AG04450 (cell line): ENCODE results near the gene DHH. TPM values are rescaled to one million over a fixed set of nuclear protein-coding genes. Genes with fewer than 3 reads are reported as not detected.

Experiments
- CTCF ChIA-PET: fragments of 300-600, 350-600 bp; formaldehyde crosslinking; extraction: SDS; loops from one replicate; lab custom pipeline; 2022; ENCODE audit warnings: antibody characterized with exemption, inconsistent platforms; lab: Charles Lee
- POLR2A ChIA-PET: fragments of 350-600 bp; formaldehyde crosslinking; extraction: SDS; loops from one replicate; lab custom pipeline; 2021; ENCODE audit warnings: antibody characterized with exemption, inconsistent platforms; lab: Yijun Ruan, JAX
- DNase-seq: peaks from one replicate; pipeline ENCODE4 v3.0.0-alpha.2; 2011; ENCODE audit warnings: low read depth, low spot score
- H3K27ac ChIP-seq: one replicate; pipeline ENCODE4 v1.5.1; 2012; ENCODE audit warnings: low read depth, low read length, control low read depth
- H3K27me3 ChIP-seq: one replicate; pipeline ENCODE4 v1.6.0; 2012; ENCODE audit warnings: low read length; ENCODE audit not compliant: control insufficient read depth, insufficient read depth
- H3K4me3 ChIP-seq: 2 replicates; pipeline ENCODE4 v1.5.1; 2011; ENCODE audit warnings: mild to moderate bottlenecking, low read depth, low read length, control low read depth
- H3K9me3 ChIP-seq: 2 replicates; pipeline ENCODE4 v1.5.1; 2012; ENCODE audit warnings: low read length; ENCODE audit not compliant: control insufficient read depth, insufficient read depth
- polyA plus RNA-seq: library from polyadenylated mRNA; depleted of rRNA; stranded (reverse); fragments of >200 nt; gene quantifications from 2 replicates; pipeline ENCODE4 v1.2.3, GENCODE V29; 2011
- TF ChIP-seq, protein P1 (sequence below): IDR thresholded peaks from 2 replicates; pipeline ENCODE4 v1.5.1; 2011; ENCODE audit warnings: low read depth, low read length, control low read depth, inconsistent platforms

DHH gene
- polyA plus RNA-seq, 1 experiment, result not detected

DNA sequence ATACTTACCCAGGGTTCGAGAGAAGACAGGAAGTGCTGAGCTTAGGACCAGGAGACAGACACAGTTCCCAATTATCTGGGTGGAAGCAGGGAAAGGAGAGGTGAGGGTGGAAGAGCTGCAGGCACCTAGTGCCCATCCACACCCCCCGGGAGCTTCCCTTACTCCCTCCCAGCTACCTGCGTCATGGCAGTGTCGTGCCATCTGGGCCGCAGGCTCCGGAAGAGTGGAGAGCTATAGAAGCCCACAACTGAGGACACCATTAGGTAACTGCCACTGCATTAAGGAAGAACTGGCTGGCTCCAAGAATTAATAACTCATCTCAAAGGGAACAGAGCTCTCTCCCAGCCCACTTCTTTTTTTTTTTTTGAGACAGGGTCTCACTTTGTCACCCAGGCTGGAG is 5.8 kb upstream of the DHH start:
- Histone ChIP-seq H3K27me3 (no peaks in the 10 kb centered on the region), H3K4me3 (no peak overlapping the region), H3K9me3 (no peaks in the 10 kb centered on the region), H3K27ac (no peak overlapping the region)
- POLR2A ChIA-PET, result no interaction called here
- TF ChIP-seq, protein P1, sequence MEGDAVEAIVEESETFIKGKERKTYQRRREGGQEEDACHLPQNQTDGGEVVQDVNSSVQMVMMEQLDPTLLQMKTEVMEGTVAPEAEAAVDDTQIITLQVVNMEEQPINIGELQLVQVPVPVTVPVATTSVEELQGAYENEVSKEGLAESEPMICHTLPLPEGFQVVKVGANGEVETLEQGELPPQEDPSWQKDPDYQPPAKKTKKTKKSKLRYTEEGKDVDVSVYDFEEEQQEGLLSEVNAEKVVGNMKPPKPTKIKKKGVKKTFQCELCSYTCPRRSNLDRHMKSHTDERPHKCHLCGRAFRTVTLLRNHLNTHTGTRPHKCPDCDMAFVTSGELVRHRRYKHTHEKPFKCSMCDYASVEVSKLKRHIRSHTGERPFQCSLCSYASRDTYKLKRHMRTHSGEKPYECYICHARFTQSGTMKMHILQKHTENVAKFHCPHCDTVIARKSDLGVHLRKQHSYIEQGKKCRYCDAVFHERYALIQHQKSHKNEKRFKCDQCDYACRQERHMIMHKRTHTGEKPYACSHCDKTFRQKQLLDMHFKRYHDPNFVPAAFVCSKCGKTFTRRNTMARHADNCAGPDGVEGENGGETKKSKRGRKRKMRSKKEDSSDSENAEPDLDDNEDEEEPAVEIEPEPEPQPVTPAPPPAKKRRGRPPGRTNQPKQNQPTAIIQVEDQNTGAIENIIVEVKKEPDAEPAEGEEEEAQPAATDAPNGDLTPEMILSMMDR, result no peak
- CTCF ChIA-PET, result interaction anchor here (0.7 to 4.3 kb wide), 9 partner anchors 8 to 36 kb away, joined by 3 to 66 read pairs (median 4); partner anchors contain the start of genes LMBR1L and TUBA1B
- DNase-seq, result no peak

- ChIA-PET CTCF (interaction anchor here (0.6 to 4.3 kb wide), 9 partner anchors 9 to 249 kb away, joined by 3 to 66 read pairs (median 6); partner anchors contain the start of gene LMBR1L), POLR2A (interaction anchor here (1.9 kb wide), 1 partner anchor 32 kb away, joined by 6 read pairs; the partner anchor contains the start of gene TUBA1B)
- DNase-seq, result no peak
- H3K27ac ChIP-seq, result no peak overlapping the region
- peaks cover 3% of the 10 kb centered on the region for H3K27me3 ChIP-seq
- no peaks in the 10 kb centered on the region for H3K9me3 ChIP-seq
- H3K4me3 ChIP-seq, result no peak overlapping the region
- TF ChIP-seq, protein P1, result no peak
These were observed 4.1 kb upstream of the DHH start for GRCh38 chr12:49098703-49099102.

GRCh38 chr12:49098035-49098451 is 3.4 kb upstream of the DHH start:
- Histone ChIP-seq H3K27me3 (peaks cover 5% of the 10 kb centered on the region), H3K9me3 (no peaks in the 10 kb centered on the region), H3K4me3 (no peak overlapping the region), H3K27ac (no peak overlapping the region)
- DNase-seq, result no peak
- TF ChIP-seq, protein P1, result peak; percentile 81
- POLR2A ChIA-PET, result interaction anchor here (1.1 to 1.9 kb wide), 2 partner anchors 12 to 33 kb away, joined by 3 to 6 read pairs; partner anchors contain the start of gene TUBA1B
- CTCF ChIA-PET, result interaction anchor here (0.6 to 4.3 kb wide), 9 partner anchors 9 to 250 kb away, joined by 3 to 66 read pairs (median 6); partner anchors contain the start of gene LMBR1L

DNA sequence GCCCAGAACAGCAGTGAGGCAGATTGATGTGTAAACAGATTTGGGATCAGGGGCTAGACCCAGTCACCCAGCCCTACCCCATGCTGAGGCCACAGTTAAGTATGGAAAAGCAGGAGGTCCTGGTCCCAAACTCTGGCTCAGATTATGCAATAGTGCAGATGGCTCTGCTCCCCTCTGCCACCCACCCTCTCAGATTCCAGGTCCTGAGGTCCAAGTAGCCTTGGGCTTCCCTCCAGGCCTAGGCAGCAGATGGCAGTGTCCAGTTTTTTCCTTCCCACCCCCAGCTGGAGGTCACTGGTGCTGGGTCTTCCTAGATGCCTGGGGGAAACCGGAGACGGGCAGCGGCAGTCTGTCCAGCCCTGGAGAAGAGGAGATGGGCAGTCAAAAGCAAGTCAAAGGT is 2.8 kb upstream of the DHH start:
- DNase-seq, result no peak
- H3K27me3 ChIP-seq, result peaks cover 5% of the 10 kb centered on the region
- CTCF ChIA-PET, result interaction anchor here (1.8 to 5.9 kb wide), 3 partner anchors 10 to 33 kb away, joined by 11 to 48 read pairs (median 12); partner anchors contain the start of gene LMBR1L
- TF ChIP-seq, protein P1, result no peak
- H3K27ac ChIP-seq, result no peak overlapping the region
- no peaks in the 10 kb centered on the region for H3K9me3 ChIP-seq
- POLR2A ChIA-PET, result interaction anchor here (1.1 to 1.9 kb wide), 2 partner anchors 12 to 34 kb away, joined by 3 to 6 read pairs; partner anchors contain the start of gene TUBA1B
- no peak overlapping the region for H3K4me3 ChIP-seq

GRCh38 chr12:49094975-49095365 is 369 bp upstream of the DHH start:
- POLR2A ChIA-PET, result interaction anchor here (0.7 to 1.5 kb wide), 3 partner anchors 9 to 35 kb away, joined by 3 to 6 read pairs (median 5); partner anchors contain the start of gene RHEBL1
- Histone ChIP-seq H3K9me3 (no peaks in the 10 kb centered on the region), H3K27me3 (peaks cover 12% of the 10 kb centered on the region), H3K4me3 (no peak overlapping the region), H3K27ac (no peak overlapping the region)
- CTCF ChIA-PET, result interaction anchor here (1.3 to 5.9 kb wide), 2 partner anchors 31 to 35 kb away, joined by 5 to 48 read pairs; no protein-coding TSS in a partner anchor
- no peak for DNase-seq
- TF ChIP-seq, protein P1, result no peak
